Measurements from ENCODE around the gene SGTA.

DNA sequence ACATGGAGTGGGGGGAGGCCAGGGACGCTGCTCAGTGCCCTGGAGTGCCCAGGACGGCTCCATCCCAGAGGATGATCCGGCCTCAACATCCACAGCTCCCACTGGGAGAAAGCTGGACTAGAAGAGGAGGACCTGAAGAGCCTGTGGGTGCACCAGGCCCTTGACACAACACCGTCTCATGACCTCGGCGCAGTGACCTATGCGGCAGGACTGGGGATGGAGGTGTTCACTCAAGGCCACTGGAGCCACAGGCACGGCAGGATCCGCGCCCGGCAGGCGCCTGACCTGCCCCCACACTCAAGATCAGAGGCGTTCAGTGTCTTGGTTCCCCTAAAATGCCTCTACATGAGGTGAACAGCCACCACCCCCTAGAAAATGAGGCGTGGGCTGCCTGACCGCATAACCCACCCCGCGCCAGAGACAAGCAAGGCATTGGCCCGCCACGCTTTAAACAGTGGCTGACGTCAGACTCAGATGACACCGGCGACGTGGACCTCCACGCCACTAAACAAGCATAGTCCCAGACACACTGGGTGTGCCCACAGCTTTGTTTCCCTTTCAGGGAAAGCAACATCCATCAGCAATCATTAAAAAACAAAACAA is 8.0 kb downstream of the SGTA start:
- TF ChIP-seq CTCF (IDR thresholded peaks at IDR 0.05) (no peak), POLR2AphosphoS5 (IDR thresholded peaks at IDR 0.05; ENCODE audit: low read depth, low read length) (no peak)
- TF ChIP-seq, protein P1, sequence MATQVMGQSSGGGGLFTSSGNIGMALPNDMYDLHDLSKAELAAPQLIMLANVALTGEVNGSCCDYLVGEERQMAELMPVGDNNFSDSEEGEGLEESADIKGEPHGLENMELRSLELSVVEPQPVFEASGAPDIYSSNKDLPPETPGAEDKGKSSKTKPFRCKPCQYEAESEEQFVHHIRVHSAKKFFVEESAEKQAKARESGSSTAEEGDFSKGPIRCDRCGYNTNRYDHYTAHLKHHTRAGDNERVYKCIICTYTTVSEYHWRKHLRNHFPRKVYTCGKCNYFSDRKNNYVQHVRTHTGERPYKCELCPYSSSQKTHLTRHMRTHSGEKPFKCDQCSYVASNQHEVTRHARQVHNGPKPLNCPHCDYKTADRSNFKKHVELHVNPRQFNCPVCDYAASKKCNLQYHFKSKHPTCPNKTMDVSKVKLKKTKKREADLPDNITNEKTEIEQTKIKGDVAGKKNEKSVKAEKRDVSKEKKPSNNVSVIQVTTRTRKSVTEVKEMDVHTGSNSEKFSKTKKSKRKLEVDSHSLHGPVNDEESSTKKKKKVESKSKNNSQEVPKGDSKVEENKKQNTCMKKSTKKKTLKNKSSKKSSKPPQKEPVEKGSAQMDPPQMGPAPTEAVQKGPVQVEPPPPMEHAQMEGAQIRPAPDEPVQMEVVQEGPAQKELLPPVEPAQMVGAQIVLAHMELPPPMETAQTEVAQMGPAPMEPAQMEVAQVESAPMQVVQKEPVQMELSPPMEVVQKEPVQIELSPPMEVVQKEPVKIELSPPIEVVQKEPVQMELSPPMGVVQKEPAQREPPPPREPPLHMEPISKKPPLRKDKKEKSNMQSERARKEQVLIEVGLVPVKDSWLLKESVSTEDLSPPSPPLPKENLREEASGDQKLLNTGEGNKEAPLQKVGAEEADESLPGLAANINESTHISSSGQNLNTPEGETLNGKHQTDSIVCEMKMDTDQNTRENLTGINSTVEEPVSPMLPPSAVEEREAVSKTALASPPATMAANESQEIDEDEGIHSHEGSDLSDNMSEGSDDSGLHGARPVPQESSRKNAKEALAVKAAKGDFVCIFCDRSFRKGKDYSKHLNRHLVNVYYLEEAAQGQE (IDR thresholded peaks at IDR 0.05; ENCODE audit: insufficient read depth in 1 of 2, low read depth in 2 of 2, low read length in 1 of 2): no peak
